ENCODE results near the gene U2AF1L4.

The U2AF1L4 gene

DNA sequence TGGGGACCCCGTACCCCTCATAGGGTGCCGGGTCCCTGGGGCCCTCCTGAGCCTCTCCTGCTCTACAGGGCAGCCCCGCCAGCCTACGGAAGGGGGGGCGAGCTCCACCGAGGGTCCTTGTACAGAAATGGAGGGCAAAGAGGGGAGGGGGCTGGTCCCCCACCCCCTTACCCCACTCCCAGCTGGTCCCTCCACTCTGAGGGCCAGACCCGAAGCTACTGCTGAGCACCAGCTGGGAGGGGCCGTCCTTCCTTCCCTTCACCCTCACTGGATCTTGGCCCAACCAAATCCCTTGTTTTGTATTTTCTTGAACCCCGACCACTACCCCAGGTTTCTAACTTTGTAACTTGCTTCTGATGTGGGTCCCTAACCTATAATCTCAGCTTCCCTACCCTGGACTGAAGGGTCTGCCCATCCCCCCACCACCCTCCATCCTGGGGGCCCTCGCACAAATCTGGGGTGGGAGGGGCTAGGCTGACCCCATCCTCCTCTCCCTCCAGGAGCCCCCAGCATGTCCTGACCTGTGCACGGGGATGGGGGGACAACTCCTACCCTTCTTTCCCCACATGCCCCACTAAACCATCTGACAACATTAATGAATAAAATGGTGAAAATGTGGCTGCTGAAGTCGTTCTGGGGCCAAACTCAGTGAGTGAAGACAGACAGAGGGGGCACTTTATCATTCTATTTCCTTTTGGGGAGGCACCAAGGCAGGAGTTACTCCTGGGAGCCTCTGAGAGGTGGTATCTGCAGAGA, 43.2 kb upstream of the U2AF1L4 start:
- Histone ChIP-seq H3K79me2 (ENCODE audit: control insufficient read depth, insufficient read depth, low read length, unreplicated experiment) (no peaks in the 10 kb centered on the region), H3K27me3 (ENCODE audit: insufficient read depth, low read length) (no peaks in the 10 kb centered on the region), H2AFZ (ENCODE audit: low read length, unreplicated experiment) (no peak overlapping the region), H3K36me3 (ENCODE audit: insufficient read depth, low read length) (no peaks in the 10 kb centered on the region), H3K4me1 (ENCODE audit: control insufficient read depth, insufficient read depth, low read length, unreplicated experiment) (peaks cover 5% of the 10 kb centered on the region), H3K4me3 (ENCODE audit: low read depth, low read length) (no peak overlapping the region), H3K27ac (ENCODE audit: low read depth, low read length) (no peak overlapping the region)

DNA sequence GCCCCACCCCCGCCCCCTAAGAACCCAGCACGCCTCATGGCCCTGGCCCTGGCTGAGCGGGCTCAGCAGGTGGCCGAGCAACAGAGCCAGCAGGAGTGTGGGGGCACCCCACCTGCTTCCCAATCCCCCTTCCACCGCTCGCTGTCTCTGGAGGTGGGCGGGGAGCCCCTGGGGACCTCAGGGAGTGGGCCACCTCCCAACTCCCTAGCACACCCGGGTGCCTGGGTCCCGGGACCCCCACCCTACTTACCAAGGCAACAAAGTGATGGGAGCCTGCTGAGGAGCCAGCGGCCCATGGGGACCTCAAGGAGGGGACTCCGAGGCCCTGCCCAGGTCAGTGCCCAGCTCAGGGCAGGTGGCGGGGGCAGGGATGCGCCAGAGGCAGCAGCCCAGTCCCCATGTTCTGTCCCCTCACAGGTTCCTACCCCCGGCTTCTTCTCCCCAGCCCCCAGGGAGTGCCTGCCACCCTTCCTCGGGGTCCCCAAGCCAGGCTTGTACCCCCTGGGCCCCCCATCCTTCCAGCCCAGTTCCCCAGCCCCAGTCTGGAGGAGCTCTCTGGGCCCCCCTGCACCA, 42.1 kb upstream of the U2AF1L4 start:
- Histone ChIP-seq H3K4me1 (ENCODE audit: control insufficient read depth, insufficient read depth, low read length, unreplicated experiment) (no peaks in the 10 kb centered on the region), H3K4me3 (ENCODE audit: low read depth, low read length) (no peak overlapping the region), H2AFZ (ENCODE audit: low read length, unreplicated experiment) (no peak overlapping the region), H3K36me3 (ENCODE audit: insufficient read depth, low read length) (no peaks in the 10 kb centered on the region), H3K79me2 (ENCODE audit: control insufficient read depth, insufficient read depth, low read length, unreplicated experiment) (no peaks in the 10 kb centered on the region), H3K27ac (ENCODE audit: low read depth, low read length) (no peak overlapping the region), H3K27me3 (ENCODE audit: insufficient read depth, low read length) (no peaks in the 10 kb centered on the region)

DNA sequence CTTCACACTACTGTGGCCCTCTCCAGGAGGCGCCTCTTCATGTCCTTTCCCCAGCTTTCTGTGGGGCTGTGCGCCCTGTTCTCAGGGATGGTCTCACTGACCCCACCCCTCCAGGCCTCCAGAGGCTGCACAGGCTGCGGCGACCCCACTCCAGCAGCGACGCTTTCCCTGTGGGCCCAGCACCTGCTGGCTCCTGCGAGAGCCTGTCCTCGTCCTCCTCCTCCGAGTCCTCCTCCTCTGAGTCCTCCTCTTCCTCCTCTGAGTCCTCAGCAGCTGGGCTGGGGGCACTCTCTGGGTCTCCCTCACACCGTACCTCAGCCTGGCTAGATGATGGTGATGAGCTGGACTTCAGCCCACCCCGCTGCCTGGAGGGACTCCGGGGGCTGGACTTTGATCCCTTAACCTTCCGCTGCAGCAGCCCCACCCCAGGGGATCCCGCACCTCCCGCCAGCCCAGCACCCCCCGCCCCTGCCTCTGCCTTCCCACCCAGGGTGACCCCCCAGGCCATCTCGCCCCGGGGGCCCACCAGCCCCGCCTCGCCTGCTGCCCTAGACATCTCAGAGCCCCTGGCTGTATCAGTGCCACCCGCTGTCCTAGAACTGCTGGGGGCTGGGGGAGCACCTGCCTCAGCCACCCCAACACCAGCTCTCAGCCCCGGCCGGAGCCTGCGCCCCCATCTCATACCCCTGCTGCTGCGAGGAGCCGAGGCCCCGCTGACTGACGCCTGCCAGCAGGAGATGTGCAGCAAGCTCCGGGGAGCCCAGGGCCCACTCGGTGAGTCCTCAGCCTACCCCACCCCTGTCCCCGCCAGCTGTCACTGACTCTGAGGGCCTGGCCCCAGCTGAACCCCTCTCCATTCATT, 41.3 kb upstream of the U2AF1L4 start:
- H3K4me3 ChIP-seq (ENCODE audit: low read depth, low read length): no peak overlapping the region
- H3K79me2 ChIP-seq (ENCODE audit: control insufficient read depth, insufficient read depth, low read length, unreplicated experiment): no peaks in the 10 kb centered on the region
- H3K27me3 ChIP-seq (ENCODE audit: insufficient read depth, low read length): no peaks in the 10 kb centered on the region
- H3K27ac ChIP-seq (ENCODE audit: low read depth, low read length): no peak overlapping the region
- H2AFZ ChIP-seq (ENCODE audit: low read length, unreplicated experiment): no peak overlapping the region
- H3K36me3 ChIP-seq (ENCODE audit: insufficient read depth, low read length): no peaks in the 10 kb centered on the region
- no peaks in the 10 kb centered on the region for H3K4me1 ChIP-seq (ENCODE audit: control insufficient read depth, insufficient read depth, low read length, unreplicated experiment)

DNA sequence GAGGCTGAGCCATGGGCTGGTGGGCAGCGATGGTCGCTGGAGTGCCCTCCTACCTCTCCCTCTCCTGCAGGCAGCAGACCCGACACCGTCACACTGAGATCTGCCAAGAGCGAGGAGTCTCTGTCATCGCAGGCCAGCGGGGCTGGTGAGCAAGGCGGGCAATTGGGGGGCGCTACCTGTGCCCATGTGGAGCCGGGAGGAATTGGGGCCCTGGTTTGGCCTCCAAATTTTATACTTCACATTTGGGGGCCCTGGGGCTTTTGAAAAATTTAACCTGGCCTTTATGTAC, 40.1 kb upstream of the U2AF1L4 start:
- no peaks in the 10 kb centered on the region for H3K79me2 ChIP-seq (ENCODE audit: control insufficient read depth, insufficient read depth, low read length, unreplicated experiment)
- no peak overlapping the region for H3K4me3 ChIP-seq (ENCODE audit: low read depth, low read length)
- H3K27me3 ChIP-seq (ENCODE audit: insufficient read depth, low read length): no peaks in the 10 kb centered on the region
- no peak overlapping the region for H2AFZ ChIP-seq (ENCODE audit: low read length, unreplicated experiment)
- no peak overlapping the region for H3K27ac ChIP-seq (ENCODE audit: low read depth, low read length)
- H3K4me1 ChIP-seq (ENCODE audit: control insufficient read depth, insufficient read depth, low read length, unreplicated experiment): no peaks in the 10 kb centered on the region
- no peaks in the 10 kb centered on the region for H3K36me3 ChIP-seq (ENCODE audit: insufficient read depth, low read length)

DNA sequence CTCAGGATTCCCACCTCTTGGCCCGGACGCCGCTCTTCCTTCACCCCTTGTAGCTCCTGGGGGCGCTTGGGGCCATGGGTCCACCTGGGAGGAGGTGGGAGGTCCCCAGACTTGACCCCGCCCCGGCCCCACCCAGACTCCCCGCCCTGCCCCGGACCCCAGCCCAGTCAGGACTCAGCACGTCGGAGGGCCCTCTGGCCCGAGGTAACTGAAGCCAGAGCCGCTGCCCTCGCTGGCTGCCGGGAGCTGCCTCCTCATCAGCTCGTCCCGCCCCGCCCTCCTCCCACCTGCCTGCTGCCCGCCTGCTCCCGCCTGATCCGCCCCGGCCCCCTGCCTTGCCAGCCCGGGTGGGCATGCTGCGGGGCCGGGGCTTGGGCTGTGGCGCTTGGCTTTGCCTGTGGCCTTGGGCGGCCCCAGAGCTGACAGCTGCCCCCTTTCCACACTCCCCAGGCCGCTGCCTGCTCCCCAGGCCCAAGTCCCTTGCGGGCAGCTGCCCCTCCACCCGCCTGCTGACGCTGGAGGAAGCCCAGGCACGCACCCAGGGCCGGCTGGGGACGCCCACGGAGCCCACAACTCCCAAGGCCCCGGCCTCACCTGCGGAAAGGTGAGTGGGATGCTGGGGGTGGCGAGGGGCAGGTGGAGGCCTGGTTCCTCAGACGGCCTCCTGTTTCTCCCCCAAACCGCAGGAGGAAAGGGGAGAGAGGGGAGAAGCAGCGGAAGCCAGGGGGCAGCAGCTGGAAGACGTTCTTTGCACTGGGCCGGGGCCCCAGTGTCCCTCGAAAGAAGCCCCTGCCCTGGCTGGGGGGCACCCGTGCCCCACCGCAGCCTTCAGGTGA, 39.5 kb upstream of the U2AF1L4 start:
- H3K79me2 ChIP-seq (ENCODE audit: control insufficient read depth, insufficient read depth, low read length, unreplicated experiment): no peaks in the 10 kb centered on the region
- H3K27me3 ChIP-seq (ENCODE audit: insufficient read depth, low read length): no peaks in the 10 kb centered on the region
- H3K36me3 ChIP-seq (ENCODE audit: insufficient read depth, low read length): no peaks in the 10 kb centered on the region
- H2AFZ ChIP-seq (ENCODE audit: low read length, unreplicated experiment): no peak overlapping the region
- H3K4me3 ChIP-seq (ENCODE audit: low read depth, low read length): no peak overlapping the region
- no peak overlapping the region for H3K27ac ChIP-seq (ENCODE audit: low read depth, low read length)
- no peaks in the 10 kb centered on the region for H3K4me1 ChIP-seq (ENCODE audit: control insufficient read depth, insufficient read depth, low read length, unreplicated experiment)

DNA sequence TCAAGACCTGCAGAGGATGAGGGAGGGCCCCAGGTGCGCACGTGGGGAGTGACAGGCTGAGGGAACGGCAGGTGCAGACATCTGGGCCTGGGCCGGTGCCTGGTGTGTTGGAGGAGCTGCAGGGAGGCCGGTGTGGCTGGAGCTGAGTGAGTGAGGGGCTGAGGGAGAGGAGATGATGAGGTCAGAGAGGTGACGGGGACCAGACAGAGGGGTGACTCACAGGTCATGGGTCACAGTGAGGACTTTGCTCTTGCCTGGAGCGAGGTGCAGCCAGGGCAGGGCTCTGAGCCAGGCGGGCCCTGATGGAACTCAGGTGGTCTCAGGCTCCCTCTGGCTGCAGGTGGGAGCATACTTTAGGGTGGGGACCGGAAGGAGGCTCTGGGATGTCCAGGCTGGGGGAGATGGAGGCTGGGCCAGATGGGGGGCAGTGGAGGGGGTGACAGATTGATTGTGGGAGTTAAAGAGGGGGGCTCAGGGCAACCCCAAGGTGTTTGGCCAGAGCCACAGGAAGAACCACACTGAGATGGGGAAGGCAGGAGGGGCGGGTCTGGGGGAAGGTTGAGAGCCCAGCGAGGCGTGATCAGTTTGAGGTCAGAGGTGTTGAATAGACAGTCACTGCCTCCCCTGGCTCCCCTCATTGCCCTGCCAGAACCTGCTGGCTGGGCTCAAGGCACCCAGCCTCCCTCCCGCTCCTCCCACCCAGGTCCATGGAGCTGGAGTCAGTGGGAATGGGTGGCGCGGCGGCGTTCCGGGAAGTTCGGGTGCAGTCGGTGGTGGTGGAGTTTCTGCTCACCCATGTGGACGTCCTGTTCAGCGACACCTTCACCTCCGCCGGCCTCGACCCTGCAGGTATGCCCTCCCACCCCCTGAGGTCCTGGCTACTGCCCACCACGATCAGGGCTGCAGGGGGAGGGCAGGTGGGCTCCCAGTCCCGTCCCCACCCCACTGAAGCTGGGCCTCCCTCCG, 38.5 kb upstream of the U2AF1L4 start:
- no peak overlapping the region for H3K4me3 ChIP-seq (ENCODE audit: low read depth, low read length)
- H2AFZ ChIP-seq (ENCODE audit: low read length, unreplicated experiment): no peak overlapping the region
- H3K4me1 ChIP-seq (ENCODE audit: control insufficient read depth, insufficient read depth, low read length, unreplicated experiment): no peaks in the 10 kb centered on the region
- H3K27me3 ChIP-seq (ENCODE audit: insufficient read depth, low read length): no peaks in the 10 kb centered on the region
- no peak overlapping the region for H3K27ac ChIP-seq (ENCODE audit: low read depth, low read length)
- H3K79me2 ChIP-seq (ENCODE audit: control insufficient read depth, insufficient read depth, low read length, unreplicated experiment): no peaks in the 10 kb centered on the region
- no peaks in the 10 kb centered on the region for H3K36me3 ChIP-seq (ENCODE audit: insufficient read depth, low read length)

DNA sequence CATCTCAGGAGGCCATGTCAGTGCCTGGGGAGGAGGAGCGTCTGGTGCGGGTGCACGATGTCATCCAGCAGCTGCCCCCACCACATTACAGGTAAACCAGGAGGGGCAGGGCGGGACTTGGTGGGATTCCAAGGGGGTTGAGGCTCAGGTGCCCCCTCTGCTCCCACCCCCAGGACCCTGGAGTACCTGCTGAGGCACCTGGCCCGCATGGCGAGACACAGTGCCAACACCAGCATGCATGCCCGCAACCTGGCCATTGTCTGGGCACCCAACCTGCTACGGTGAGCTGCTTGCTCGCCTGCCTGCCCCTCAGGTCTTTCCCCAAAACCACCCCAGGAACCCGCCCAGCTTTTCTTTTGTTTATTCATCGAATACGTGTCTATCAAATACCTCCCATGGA, 37.4 kb upstream of the U2AF1L4 start:
- no peaks in the 10 kb centered on the region for H3K79me2 ChIP-seq (ENCODE audit: control insufficient read depth, insufficient read depth, low read length, unreplicated experiment)
- no peaks in the 10 kb centered on the region for H3K4me1 ChIP-seq (ENCODE audit: control insufficient read depth, insufficient read depth, low read length, unreplicated experiment)
- no peak overlapping the region for H3K4me3 ChIP-seq (ENCODE audit: low read depth, low read length)
- H2AFZ ChIP-seq (ENCODE audit: low read length, unreplicated experiment): no peak overlapping the region
- no peak overlapping the region for H3K27ac ChIP-seq (ENCODE audit: low read depth, low read length)
- H3K36me3 ChIP-seq (ENCODE audit: insufficient read depth, low read length): no peaks in the 10 kb centered on the region
- no peaks in the 10 kb centered on the region for H3K27me3 ChIP-seq (ENCODE audit: insufficient read depth, low read length)

DNA sequence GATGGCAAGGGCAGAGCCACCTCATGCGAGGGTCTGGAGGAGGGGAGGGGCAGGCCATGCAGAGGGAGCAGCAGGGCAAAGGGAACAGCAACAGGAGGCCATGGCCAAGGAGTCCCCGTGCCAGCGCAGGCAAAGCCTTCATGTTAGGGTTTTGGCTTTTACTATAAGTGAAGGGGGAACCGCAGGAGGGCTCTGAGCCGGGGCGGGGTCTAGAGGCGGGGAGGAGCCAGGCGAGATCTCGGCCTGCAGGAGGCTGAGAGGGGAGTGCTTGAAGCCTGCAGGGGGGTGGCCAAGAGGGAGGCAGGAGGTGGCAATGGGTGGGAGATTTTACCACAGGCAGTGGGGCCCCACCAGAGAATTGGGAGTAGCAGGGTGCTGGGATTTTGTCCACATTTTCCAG, 36.4 kb upstream of the U2AF1L4 start:
- no peak overlapping the region for H3K4me3 ChIP-seq (ENCODE audit: low read depth, low read length)
- H3K36me3 ChIP-seq (ENCODE audit: insufficient read depth, low read length): no peaks in the 10 kb centered on the region
- no peak overlapping the region for H3K27ac ChIP-seq (ENCODE audit: low read depth, low read length)
- no peaks in the 10 kb centered on the region for H3K27me3 ChIP-seq (ENCODE audit: insufficient read depth, low read length)
- H3K4me1 ChIP-seq (ENCODE audit: control insufficient read depth, insufficient read depth, low read length, unreplicated experiment): no peaks in the 10 kb centered on the region
- no peaks in the 10 kb centered on the region for H3K79me2 ChIP-seq (ENCODE audit: control insufficient read depth, insufficient read depth, low read length, unreplicated experiment)
- H2AFZ ChIP-seq (ENCODE audit: low read length, unreplicated experiment): no peak overlapping the region

DNA sequence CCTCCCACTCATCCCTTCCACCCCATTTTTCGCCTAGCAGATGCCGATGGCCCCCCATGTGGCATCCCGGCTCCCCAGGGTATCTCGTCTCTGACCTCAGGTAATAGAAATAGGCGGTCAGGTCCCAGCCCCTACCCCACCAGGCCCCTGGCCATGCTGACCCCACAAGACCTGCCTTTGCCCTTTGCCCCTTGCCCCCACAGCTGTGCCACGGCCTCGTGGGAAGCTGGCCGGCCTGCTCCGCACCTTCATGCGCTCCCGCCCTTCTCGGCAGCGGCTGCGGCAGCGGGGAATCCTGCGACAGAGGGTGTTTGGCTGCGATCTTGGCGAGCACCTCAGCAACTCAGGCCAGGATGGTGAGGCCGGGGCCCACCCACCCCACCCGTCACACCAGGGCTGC, 35.5 kb upstream of the U2AF1L4 start:
- no peaks in the 10 kb centered on the region for H3K27me3 ChIP-seq (ENCODE audit: insufficient read depth, low read length)
- no peak overlapping the region for H3K27ac ChIP-seq (ENCODE audit: low read depth, low read length)
- no peaks in the 10 kb centered on the region for H3K4me1 ChIP-seq (ENCODE audit: control insufficient read depth, insufficient read depth, low read length, unreplicated experiment)
- H2AFZ ChIP-seq (ENCODE audit: low read length, unreplicated experiment): no peak overlapping the region
- no peaks in the 10 kb centered on the region for H3K79me2 ChIP-seq (ENCODE audit: control insufficient read depth, insufficient read depth, low read length, unreplicated experiment)
- H3K36me3 ChIP-seq (ENCODE audit: insufficient read depth, low read length): no peaks in the 10 kb centered on the region
- no peak overlapping the region for H3K4me3 ChIP-seq (ENCODE audit: low read depth, low read length)

DNA sequence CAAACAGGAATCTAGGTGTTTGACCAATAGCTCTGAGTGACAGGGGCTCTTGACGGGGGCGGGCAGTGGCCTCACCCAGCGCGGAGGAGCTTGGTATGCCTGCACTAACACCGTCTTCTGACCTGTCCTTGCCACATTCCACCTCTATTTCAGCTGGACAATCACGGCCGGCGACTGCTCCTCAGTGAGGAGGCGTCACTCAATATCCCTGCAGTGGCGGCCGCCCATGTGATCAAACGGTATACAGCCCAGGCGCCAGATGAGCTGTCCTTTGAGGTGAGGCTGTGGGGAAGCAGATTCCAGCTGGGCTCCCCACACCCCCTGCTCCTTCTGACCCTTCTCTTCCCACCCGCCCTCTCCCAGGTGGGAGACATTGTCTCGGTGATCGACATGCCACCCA, 34.8 kb upstream of the U2AF1L4 start:
- H3K4me3 ChIP-seq (ENCODE audit: low read depth, low read length): no peak overlapping the region

More for the DNA sequence above, 34.8 kb upstream of the U2AF1L4 start:
- Histone ChIP-seq H2AFZ (ENCODE audit: low read length, unreplicated experiment) (no peak overlapping the region), H3K27ac (ENCODE audit: low read depth, low read length) (no peak overlapping the region), H3K27me3 (ENCODE audit: insufficient read depth, low read length) (no peaks in the 10 kb centered on the region), H3K36me3 (ENCODE audit: insufficient read depth, low read length) (no peaks in the 10 kb centered on the region), H3K4me1 (ENCODE audit: control insufficient read depth, insufficient read depth, low read length, unreplicated experiment) (no peaks in the 10 kb centered on the region), H3K79me2 (ENCODE audit: control insufficient read depth, insufficient read depth, low read length, unreplicated experiment) (no peaks in the 10 kb centered on the region)

All from ACC112 (cell line).